GM12891 (cell line): Measurements from ENCODE around the gene TRMT10C.
"Not testable (repeated sequence)": the region's sequence is repeated elsewhere in the genome, so short reads cannot be mapped to it uniquely, and the experiment has no call there.

Experiments used
- DNase-seq: peaks from one replicate; pipeline ENCODE4 v3.0.0; 2011; ENCODE audit warnings: low spot score; ENCODE audit not compliant: insufficient read length
- FAIRE-seq: peaks from 2 replicates; lab custom pipeline; 2011; peaks lifted over from hg19 to GRCh38; lab: Jason Lieb, UNC
- PAX5 ChIP-seq: IDR thresholded peaks from 2 replicates; pipeline ENCODE4 v1.6.1; 2011; ENCODE audit warnings: low read length, moderate library complexity, mild to moderate bottlenecking; ENCODE audit not compliant: insufficient read depth, severe bottlenecking
- POLR2A ChIP-seq: IDR thresholded peaks from 2 replicates; pipeline ENCODE4 v1.6.1; 2011; ENCODE audit warnings: low read depth, low read length, control low read depth
- POLR2AphosphoS5 ChIP-seq: IDR thresholded peaks from 2 replicates; pipeline ENCODE4 v1.6.1; 2011; ENCODE audit warnings: low read depth, low read length, control low read depth
- POU2F2 ChIP-seq: IDR thresholded peaks from 2 replicates; pipeline ENCODE4 v1.6.1; 2011; ENCODE audit warnings: low read depth, mild to moderate bottlenecking, control low read depth, low read length, moderate library complexity
- SPI1 ChIP-seq: IDR thresholded peaks from 2 replicates; pipeline ENCODE4 v1.6.1; 2011; ENCODE audit warnings: low read depth, low read length, control low read depth
- TAF1 ChIP-seq: IDR thresholded peaks from 2 replicates; pipeline ENCODE4 v1.6.1; 2011; ENCODE audit warnings: low read depth, low read length, control low read depth

Gene TRMT10C

DNA sequence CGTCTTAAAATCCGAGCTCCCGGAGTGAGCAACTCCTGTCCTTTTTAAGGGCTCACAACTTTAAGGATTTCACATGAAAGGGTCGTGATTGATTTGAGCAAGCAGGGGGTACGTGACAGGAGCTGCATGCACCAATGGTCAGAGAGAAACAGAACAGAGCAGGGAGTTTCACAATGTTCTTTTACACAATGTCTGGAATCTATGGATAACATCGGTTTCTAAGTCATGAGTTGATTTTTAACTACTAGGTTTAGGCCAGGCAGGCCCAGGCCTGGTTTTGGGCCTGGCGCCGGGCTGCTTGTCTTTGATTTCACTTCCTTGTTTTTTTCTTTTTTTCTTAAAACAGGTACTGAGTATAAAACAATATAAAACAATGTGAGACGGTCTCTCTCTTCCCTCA lies 51.3 kb downstream of the TRMT10C start:
- not testable (repeated sequence) for FAIRE-seq, DNase-seq
- TF ChIP-seq SPI1 = peak; percentile 48; the same call in 1 of the 2 replicates

DNA sequence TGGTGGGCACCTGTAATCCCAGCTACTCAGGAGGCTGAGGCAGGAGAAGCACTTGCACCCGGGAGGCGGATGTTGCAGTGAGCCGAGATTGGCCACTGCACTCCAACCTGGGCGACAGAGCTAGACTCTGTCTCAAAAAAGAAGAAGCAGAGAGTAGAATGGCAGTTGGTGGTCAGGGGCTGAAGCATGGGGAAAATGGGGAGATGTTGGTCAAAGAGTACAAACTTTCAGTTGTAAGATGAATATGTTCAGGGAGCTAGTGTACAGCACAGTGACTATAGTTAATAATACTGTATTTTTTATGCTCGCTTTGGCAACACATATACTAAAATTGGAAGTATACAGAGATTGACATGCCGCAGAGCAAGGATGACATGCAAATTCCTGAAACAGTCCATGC lies 53.9 kb downstream of the TRMT10C start:
- no peak for DNase-seq
- no peak for FAIRE-seq
- TF ChIP-seq POLR2A = no peak
- TF ChIP-seq POU2F2 = no peak
- no peak for TF ChIP-seq PAX5
- TF ChIP-seq POLR2AphosphoS5 = no peak
- TF ChIP-seq TAF1 = no peak
- TF ChIP-seq SPI1 = no peak
